ENCODE measurements around the gene ZACN. TPM values are rescaled to one million over a fixed set of nuclear protein-coding genes. Genes with fewer than 3 reads are reported as not detected.

Gene ZACN
- total RNA-seq, 1 donor from 2014 or later: not detected

DNA sequence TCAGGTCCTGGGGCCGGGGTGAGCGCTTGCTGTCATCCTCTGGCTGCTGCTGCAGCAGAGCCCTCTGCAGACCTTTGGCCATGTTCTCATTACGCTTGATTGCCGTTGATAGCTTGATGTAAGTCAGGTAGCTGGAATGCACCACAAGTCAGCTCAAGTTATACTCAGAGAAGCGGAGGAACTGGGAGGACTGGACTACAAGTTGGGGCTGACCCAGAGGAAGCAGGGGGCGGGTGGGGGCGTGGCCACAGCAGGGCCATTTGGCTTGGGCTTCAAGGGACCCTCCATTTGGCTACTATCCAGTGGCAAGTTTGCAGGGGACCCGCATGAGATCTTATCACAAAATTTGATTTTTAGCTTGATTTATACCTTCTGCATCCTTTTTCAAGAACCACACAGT is 32.9 kb upstream of the ZACN start:
- Histone ChIP-seq H3K4me1 (peaks cover 11% of the 10 kb centered on the region), H3K4me3 (no peak overlapping the region), H3F3A (ENCODE audit: low read depth) (peaks cover 25% of the 10 kb centered on the region), H2AFZ (replicated peaks) (no peak overlapping the region), H3K9me3 (ENCODE audit: low read depth) (no peaks in the 10 kb centered on the region), H3K27ac (no peak overlapping the region), H3K36me3 (peaks cover 5% of the 10 kb centered on the region), H3K4me2 (no peak overlapping the region), H3K27me3 (no peaks in the 10 kb centered on the region), H3K9ac (no peak overlapping the region), H3K79me2 (ENCODE audit: low read depth) (no peaks in the 10 kb centered on the region), H4K20me1 (ENCODE audit: low read depth) (no peaks in the 10 kb centered on the region)
- Mint-ChIP-seq H3K27ac (no peak overlapping the region), H3K27me3 (ENCODE audit: insufficient read depth, low read depth) (peaks cover 2% of the 10 kb centered on the region), H3K9me3 (no peaks in the 10 kb centered on the region), H3K36me3 (peaks cover 57% of the 10 kb centered on the region), H3K4me3 (no peak overlapping the region), H3K4me1 (peaks cover 4% of the 10 kb centered on the region)
- no peak for TF ChIP-seq EZH2phosphoT487 (IDR thresholded peaks at IDR 0.05)
- TF ChIP-seq, protein P1, sequence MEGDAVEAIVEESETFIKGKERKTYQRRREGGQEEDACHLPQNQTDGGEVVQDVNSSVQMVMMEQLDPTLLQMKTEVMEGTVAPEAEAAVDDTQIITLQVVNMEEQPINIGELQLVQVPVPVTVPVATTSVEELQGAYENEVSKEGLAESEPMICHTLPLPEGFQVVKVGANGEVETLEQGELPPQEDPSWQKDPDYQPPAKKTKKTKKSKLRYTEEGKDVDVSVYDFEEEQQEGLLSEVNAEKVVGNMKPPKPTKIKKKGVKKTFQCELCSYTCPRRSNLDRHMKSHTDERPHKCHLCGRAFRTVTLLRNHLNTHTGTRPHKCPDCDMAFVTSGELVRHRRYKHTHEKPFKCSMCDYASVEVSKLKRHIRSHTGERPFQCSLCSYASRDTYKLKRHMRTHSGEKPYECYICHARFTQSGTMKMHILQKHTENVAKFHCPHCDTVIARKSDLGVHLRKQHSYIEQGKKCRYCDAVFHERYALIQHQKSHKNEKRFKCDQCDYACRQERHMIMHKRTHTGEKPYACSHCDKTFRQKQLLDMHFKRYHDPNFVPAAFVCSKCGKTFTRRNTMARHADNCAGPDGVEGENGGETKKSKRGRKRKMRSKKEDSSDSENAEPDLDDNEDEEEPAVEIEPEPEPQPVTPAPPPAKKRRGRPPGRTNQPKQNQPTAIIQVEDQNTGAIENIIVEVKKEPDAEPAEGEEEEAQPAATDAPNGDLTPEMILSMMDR (IDR thresholded peaks at IDR 0.05): no peak
- no peak for TF ChIP-seq EZH2 (IDR thresholded peaks at IDR 0.05)
- DNase-seq (ENCODE audit: low spot score): no peak

DNA sequence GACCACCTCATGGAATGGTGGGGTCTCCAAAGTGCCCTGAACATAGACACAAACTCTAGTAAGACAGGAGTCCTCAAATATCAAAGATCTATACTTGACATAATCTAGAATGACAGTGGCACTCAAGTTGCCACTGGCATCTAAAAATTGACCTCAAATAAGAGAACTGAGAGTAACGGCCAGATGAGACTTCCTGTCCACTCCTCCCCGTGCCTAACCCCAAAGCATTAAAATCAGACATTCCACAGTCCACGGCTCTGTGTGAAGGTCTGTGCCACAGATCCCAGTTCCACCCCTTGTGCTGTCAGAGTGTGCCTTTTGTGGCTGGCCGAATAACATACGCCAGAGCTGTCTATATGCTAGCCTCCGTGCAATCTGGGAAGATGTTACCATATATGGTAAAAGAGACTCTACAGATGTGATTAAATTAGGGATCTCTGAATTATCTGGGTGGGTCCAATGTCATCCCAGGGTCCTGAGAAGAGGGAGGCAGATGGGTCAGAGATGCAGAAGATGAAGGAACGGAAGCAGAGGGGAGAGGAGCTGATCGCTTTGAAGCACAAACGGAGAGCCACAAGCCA is 30.9 kb upstream of the ZACN start:
- H3K36me3 Mint-ChIP-seq: peaks cover 54% of the 10 kb centered on the region

DNA sequence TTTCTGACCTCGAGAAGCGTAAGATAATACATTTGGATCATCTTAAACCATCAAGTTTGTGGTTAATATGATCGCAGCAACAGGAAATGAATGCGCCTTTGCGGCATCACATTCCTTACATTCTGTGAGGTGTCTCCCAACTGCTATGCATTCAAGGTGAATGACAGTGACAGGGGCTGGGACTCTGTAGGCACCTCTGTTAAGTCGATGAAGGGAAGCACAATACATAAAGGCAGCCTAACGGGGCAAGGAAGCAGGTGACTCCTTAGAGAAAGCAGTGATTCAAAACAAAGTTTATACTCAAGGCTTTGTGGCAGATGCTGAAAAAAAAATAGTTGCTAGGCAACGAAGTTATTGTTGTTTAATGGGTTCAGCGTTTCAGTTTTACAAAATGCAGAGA is 30.3 kb upstream of the ZACN start:
- H3F3A ChIP-seq (ENCODE audit: low read depth): peaks cover 15% of the 10 kb centered on the region
- Mint-ChIP-seq H3K9me3 (no peaks in the 10 kb centered on the region), H3K4me3 (no peak overlapping the region), H3K27ac (no peak overlapping the region), H3K4me1 (peaks cover 4% of the 10 kb centered on the region), H3K36me3 (peaks cover 52% of the 10 kb centered on the region), H3K27me3 (ENCODE audit: insufficient read depth, low read depth) (peaks cover 2% of the 10 kb centered on the region)
- no peak overlapping the region for H3K27ac ChIP-seq
- no peak for DNase-seq (ENCODE audit: low spot score)
- H3K4me1 ChIP-seq: peaks cover 11% of the 10 kb centered on the region
- H3K27me3 ChIP-seq: no peaks in the 10 kb centered on the region
- H3K9me3 ChIP-seq (ENCODE audit: low read depth): no peaks in the 10 kb centered on the region
- H3K4me3 ChIP-seq: no peak overlapping the region
- H4K20me1 ChIP-seq (ENCODE audit: low read depth): no peaks in the 10 kb centered on the region
- H3K36me3 ChIP-seq: peaks cover 5% of the 10 kb centered on the region
- no peaks in the 10 kb centered on the region for H3K79me2 ChIP-seq (ENCODE audit: low read depth)
- H2AFZ ChIP-seq (replicated peaks): no peak overlapping the region
- TF ChIP-seq EZH2phosphoT487 (IDR thresholded peaks at IDR 0.05): no peak
- no peak for TF ChIP-seq EZH2 (IDR thresholded peaks at IDR 0.05)
- TF ChIP-seq, protein P1 (IDR thresholded peaks at IDR 0.05): no peak
- H3K4me2 ChIP-seq: no peak overlapping the region
- H3K9ac ChIP-seq: no peak overlapping the region

More for the DNA sequence above, 30.9 kb upstream of the ZACN start:
- Mint-ChIP-seq H3K9me3 (no peaks in the 10 kb centered on the region), H3K27ac (no peak overlapping the region), H3K4me3 (no peak overlapping the region), H3K27me3 (ENCODE audit: insufficient read depth, low read depth) (peaks cover 2% of the 10 kb centered on the region), H3K4me1 (peaks cover 4% of the 10 kb centered on the region)
- Histone ChIP-seq H3K27ac (no peak overlapping the region), H3K79me2 (ENCODE audit: low read depth) (no peaks in the 10 kb centered on the region), H3K9me3 (ENCODE audit: low read depth) (no peaks in the 10 kb centered on the region), H3K9ac (no peak overlapping the region), H4K20me1 (ENCODE audit: low read depth) (no peaks in the 10 kb centered on the region), H3K4me3 (no peak overlapping the region), H3F3A (ENCODE audit: low read depth) (peaks cover 15% of the 10 kb centered on the region), H3K4me1 (peaks cover 11% of the 10 kb centered on the region), H3K27me3 (no peaks in the 10 kb centered on the region), H2AFZ (replicated peaks) (no peak overlapping the region), H3K36me3 (peaks cover 5% of the 10 kb centered on the region), H3K4me2 (no peak overlapping the region)
- TF ChIP-seq, protein P1 (IDR thresholded peaks at IDR 0.05): no peak
- TF ChIP-seq EZH2phosphoT487 (IDR thresholded peaks at IDR 0.05) (no peak), EZH2 (IDR thresholded peaks at IDR 0.05) (no peak)
- no peak for DNase-seq (ENCODE audit: low spot score)

Measured in neural progenitor cell (in vitro differentiated cells).